Measurements from ENCODE around the gene DAB2. TPM values are rescaled to one million over a fixed set of nuclear protein-coding genes. Genes with fewer than 3 reads are reported as not detected.
"Not testable (repeated sequence)": the region's sequence is repeated elsewhere in the genome, so short reads cannot be mapped to it uniquely, and the experiment has no call there.

DAB2 gene
- polyA plus RNA-seq, 1 experiment: 168 TPM

- 0 out of 2 replicates have a peak, but pooled peaks cover 2% of the 10 kb centered on the region for H3K36me3 ChIP-seq (ENCODE audit: control insufficient read depth, insufficient read depth, low read length)
- no peak overlapping the region for H3K4me3 ChIP-seq (ENCODE audit: low read depth, low read length)
- DNase-seq (ENCODE audit: low read depth): no peak
- POLR2A ChIA-PET: interaction anchor here (0.9 kb wide), 1 partner anchor 12 kb away, joined by 3 read pairs; the partner anchor contains the start of gene DAB2
- no peaks in the 10 kb centered on the region for H3K27me3 ChIP-seq (ENCODE audit: control insufficient read depth, insufficient read depth, low read length)
- TF ChIP-seq CTCF (IDR thresholded peaks at IDR 0.05; ENCODE audit: insufficient read depth, low read depth, low read length): no peak
- CTCF ChIA-PET: interaction anchor here (1.2 to 2.1 kb wide), 3 partner anchors 9 to 36 kb away, joined by 6 to 8 read pairs (median 6); no protein-coding TSS in a partner anchor
Observed at GRCh38 chr5:39412721-39413394, 11.9 kb downstream of the DAB2 start.

- H3K36me3 ChIP-seq (ENCODE audit: control insufficient read depth, insufficient read depth, low read length): peaks cover 2% of the 10 kb centered on the region; the same call in 1 of the 2 replicates
- no peak overlapping the region for H3K4me3 ChIP-seq (ENCODE audit: low read depth, low read length)
- ChIA-PET POLR2A (no interaction called here), CTCF (interaction anchor here (1.7 to 2.1 kb wide), 2 partner anchors 10 to 11 kb away, joined by 6 to 8 read pairs; no protein-coding TSS in a partner anchor)
- no peak for TF ChIP-seq CTCF (IDR thresholded peaks at IDR 0.05; ENCODE audit: insufficient read depth, low read depth, low read length)
- no peak for DNase-seq (ENCODE audit: low read depth)
- no peaks in the 10 kb centered on the region for H3K27me3 ChIP-seq (ENCODE audit: control insufficient read depth, insufficient read depth, low read length)
Observed at GRCh38 chr5:39411985-39412384, 12.8 kb downstream of the DAB2 start.

GRCh38 chr5:39411061-39411460 lies 13.7 kb downstream of the DAB2 start:
- H3K36me3 ChIP-seq (ENCODE audit: control insufficient read depth, insufficient read depth, low read length): peaks cover 2% of the 10 kb centered on the region
- no peak for TF ChIP-seq CTCF (IDR thresholded peaks at IDR 0.05; ENCODE audit: insufficient read depth, low read depth, low read length)
- peak; percentile 51 for DNase-seq (ENCODE audit: low read depth)
- no peaks in the 10 kb centered on the region for H3K27me3 ChIP-seq (ENCODE audit: control insufficient read depth, insufficient read depth, low read length)
- POLR2A ChIA-PET: interaction anchor here (0.8 to 1.7 kb wide), 4 partner anchors 9 to 14 kb away, joined by 3 to 13 read pairs (median 4); partner anchors contain the start of gene DAB2
- H3K4me3 ChIP-seq (ENCODE audit: low read depth, low read length): no peak overlapping the region
- CTCF ChIA-PET: interaction anchor here (1.0 to 1.4 kb wide), 2 partner anchors 9 to 111 kb away, joined by 4 read pairs; no protein-coding TSS in a partner anchor

- no peak for DNase-seq (ENCODE audit: low read depth)
- TF ChIP-seq CTCF (IDR thresholded peaks at IDR 0.05; ENCODE audit: insufficient read depth, low read depth, low read length): no peak
Observed at GRCh38 chr5:39409033-39409432, 15.7 kb downstream of the DAB2 start.

GRCh38 chr5:39405083-39405843 lies 19.5 kb downstream of the DAB2 start:
- DNase-seq (ENCODE audit: low read depth): no peak
- Histone ChIP-seq H3K4me3 (ENCODE audit: low read depth, low read length) (no peak overlapping the region), H3K36me3 (ENCODE audit: control insufficient read depth, insufficient read depth, low read length) (peaks cover 5% of the 10 kb centered on the region), H3K27me3 (ENCODE audit: control insufficient read depth, insufficient read depth, low read length) (no peaks in the 10 kb centered on the region)
- ChIA-PET POLR2A (no interaction called here), CTCF (interaction anchor here (0.9 to 1.7 kb wide), 3 partner anchors 19 to 143 kb away, joined by 3 to 13 read pairs (median 3); partner anchors contain the start of gene DAB2)
- TF ChIP-seq CTCF (IDR thresholded peaks at IDR 0.05; ENCODE audit: insufficient read depth, low read depth, low read length): no peak

More at GRCh38 chr5:39409033-39409432, 15.7 kb downstream of the DAB2 start:
- ChIA-PET POLR2A (no interaction called here), CTCF (interaction anchor here (0.7 kb wide), 2 partner anchors 11 to 13 kb away, joined by 3 to 4 read pairs; no protein-coding TSS in a partner anchor)
- Histone ChIP-seq H3K27me3 (ENCODE audit: control insufficient read depth, insufficient read depth, low read length) (no peaks in the 10 kb centered on the region), H3K4me3 (ENCODE audit: low read depth, low read length) (no peak overlapping the region), H3K36me3 (ENCODE audit: control insufficient read depth, insufficient read depth, low read length) (peaks cover 4% of the 10 kb centered on the region)

GRCh38 chr5:39403761-39404160 lies 21.0 kb downstream of the DAB2 start:
- POLR2A ChIA-PET: interaction anchor here (0.6 kb wide), 1 partner anchor 59 kb away, joined by 4 read pairs; no protein-coding TSS in a partner anchor
- H3K27me3 ChIP-seq (ENCODE audit: control insufficient read depth, insufficient read depth, low read length); CTCF ChIA-PET; DNase-seq (ENCODE audit: low read depth); H3K4me3 ChIP-seq (ENCODE audit: low read depth, low read length); H3K36me3 ChIP-seq (ENCODE audit: control insufficient read depth, insufficient read depth, low read length): not testable (repeated sequence)

GRCh38 chr5:39402140-39402539 lies 22.6 kb downstream of the DAB2 start:
- H3K27me3 ChIP-seq (ENCODE audit: control insufficient read depth, insufficient read depth, low read length); H3K4me3 ChIP-seq (ENCODE audit: low read depth, low read length); POLR2A ChIA-PET; DNase-seq (ENCODE audit: low read depth); H3K36me3 ChIP-seq (ENCODE audit: control insufficient read depth, insufficient read depth, low read length): not testable (repeated sequence)
- CTCF ChIA-PET: interaction anchor here (1.0 kb wide), 2 partner anchors 146 to 169 kb away, joined by 3 read pairs; no protein-coding TSS in a partner anchor
